Stimulated activated CD4-positive, alpha-beta T cell treated with anti-CD3 and anti-CD28 coated beads, Interleukin-15, amount 100 ng/mL, for 1 hour (primary cell): ENCODE measurements around the gene STAMBPL1.
"Not testable (repeated sequence)": the region's sequence is repeated elsewhere in the genome, so short reads cannot be mapped to it uniquely, and the experiment has no call there.

Source experiments
- DNase-seq, 2 donors: peaks; one replicate each; pipeline ENCODE4 v3.0.0-alpha.2; 2020; ENCODE audit warnings: low read depth in 1 of 2, low spot score in 1 of 2

STAMBPL1 gene

DNA sequence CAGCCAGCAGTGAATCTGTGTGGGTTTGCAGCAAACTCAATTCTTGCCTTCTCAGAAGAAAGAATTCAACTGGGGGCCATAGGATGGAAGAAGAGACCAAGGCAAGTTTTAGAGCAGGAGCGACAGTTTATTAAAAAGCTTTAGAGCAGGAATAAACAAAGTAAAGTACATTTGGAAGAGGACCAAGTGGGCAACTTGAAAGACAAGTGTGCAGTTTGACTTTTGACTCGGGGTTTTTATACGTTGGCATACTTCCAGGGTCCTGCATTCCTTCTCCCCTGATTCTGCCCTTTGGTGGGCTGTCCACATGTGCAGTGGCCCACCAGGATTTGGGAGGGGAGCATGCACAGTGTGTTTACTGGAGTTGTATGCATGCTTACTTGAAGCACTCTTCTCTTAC, 25.4 kb upstream of the STAMBPL1 start:
- DNase-seq: no peak

DNA sequence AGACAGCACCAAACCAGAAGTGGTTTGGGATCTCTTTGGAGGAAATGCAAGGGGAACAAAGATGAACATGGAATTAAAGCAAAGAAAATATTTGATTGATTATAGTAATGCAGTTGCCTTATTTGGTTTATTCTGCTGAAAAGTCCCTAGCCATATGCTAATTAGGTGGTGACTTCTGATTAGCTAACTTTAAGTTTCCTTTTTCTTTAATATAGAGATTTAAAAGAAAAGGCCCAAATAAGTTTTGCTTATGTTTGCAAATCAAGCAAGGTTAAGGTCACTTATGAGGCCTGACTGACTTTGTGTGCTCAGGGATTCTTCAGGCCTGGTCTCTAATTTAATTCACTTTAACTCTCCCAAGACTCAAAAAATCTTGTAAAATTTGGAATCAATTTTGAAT, 22.2 kb upstream of the STAMBPL1 start:
- DNase-seq: no peak

DNA sequence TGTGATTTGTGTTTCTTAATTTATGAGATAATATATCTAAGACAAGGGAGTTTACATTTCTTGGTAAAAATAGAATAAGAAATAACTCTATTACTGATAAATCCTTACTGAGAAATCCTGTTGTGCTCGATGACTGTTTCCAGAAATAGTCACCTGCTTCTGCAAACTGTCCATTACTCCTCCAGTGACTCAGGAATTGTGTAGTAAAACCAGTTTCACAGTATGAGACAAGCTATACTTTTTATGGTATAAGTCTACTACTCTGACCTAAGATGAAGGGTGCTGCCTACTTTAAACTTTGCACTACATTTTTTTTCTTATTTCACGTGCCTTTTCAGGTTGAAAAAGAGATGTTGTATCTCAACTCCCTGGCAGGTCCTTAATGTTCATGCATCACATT, 21.6 kb upstream of the STAMBPL1 start:
- DNase-seq: no peak

DNA sequence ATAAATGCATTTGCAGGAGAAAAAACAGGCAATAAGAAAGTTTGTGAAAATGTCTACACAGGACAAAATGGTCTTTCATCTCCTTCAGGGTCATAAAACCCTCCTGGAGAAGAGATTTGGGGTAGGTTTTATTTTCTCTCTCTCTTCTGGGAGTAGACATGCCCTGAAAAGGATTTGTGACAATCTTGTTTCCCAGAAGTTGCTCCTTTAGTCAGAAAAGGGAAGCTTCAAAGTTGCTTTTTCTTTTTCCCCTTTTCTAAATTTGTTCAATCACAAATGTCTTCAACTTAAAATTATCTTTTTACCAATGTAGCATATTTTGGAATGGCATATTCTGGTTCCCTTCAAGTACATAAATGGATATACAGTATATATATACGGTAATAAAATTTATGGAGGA, 19.0 kb upstream of the STAMBPL1 start:
- DNase-seq: no peak

DNA sequence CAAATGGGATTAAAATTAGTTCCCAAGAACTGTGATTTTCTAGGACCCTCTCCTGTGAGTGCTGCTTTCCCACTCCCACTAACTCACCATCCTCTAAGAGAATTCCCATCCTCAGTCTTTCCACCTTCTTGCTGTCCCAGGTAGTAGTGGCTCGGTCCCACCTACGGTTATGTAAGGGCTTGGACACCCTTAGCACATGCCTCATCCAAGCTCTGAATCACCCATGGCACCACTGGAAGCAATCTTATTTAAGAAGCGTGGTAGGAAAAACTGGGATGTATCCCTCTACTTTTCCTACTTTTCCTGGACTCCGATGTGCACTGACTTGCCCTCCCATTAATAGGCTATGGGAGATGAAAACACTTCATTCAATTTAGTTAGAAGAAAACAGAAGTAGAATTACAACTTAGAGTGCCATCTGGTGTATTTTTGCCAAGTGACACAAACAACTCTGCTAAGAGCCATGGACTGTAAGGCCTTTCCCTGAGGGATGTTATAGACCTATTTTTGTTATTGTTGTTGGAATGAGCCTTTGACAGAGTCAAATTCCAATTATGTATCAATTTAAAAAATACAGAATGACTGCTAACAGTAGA, 14.7 kb upstream of the STAMBPL1 start:
- DNase-seq: no peak

DNA sequence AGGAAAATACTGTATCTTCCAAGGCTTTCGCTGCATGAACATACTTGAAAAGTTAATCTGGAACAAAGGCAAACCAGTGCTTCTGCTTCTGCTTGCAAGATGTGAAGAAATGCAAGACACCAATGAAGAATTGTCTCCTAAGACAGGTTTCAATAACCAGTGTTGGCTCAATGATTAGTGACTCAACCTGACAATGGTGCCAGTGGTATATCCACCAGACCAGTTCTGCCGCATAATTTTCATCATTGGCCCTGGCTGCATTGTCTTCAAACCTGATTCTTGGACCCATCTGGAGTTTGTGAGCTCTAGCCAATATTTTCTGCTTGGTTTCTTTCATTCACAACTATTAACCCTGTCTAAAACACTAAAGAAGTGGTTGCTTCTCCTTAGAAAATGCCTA, 13.6 kb upstream of the STAMBPL1 start:
- DNase-seq: no peak

DNA sequence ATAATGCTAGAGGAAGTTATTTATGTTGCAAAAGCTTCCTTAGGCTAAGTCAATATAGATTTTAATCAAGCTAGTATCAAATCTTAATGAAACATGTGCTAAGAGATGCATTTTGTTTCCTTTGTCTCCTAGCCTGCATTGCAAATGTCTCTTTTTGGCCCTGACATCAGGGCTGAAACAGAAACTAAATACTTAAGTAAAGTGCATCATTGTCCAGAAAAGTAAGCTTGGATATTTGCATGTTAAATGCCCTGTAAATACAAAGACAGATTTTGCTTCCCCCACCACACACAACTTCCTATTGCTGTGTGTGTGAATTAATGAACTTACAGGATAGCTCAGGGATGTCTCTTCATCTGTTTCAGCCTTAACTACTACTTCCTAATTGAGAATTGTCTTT, 10.0 kb upstream of the STAMBPL1 start:
- DNase-seq: no peak

DNA sequence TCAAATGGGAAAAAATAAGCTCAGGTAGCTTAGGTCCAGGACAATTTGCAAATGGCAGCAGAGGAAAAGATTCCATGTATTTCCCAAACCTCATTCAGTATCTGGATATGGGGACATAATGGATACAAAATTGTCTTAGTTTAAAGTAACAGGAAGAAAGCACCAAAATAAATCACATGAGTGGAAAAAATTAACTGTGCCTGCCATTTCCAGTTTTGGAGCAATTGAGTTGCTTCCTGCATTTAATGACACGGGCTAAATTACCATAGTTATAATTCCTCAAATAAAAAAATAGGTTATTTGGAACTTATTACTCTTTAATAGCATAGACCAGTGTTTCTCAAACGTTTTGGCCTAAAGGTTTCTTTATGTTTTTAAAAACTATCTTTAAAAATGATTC, 6.3 kb upstream of the STAMBPL1 start:
- no peak for DNase-seq

DNA sequence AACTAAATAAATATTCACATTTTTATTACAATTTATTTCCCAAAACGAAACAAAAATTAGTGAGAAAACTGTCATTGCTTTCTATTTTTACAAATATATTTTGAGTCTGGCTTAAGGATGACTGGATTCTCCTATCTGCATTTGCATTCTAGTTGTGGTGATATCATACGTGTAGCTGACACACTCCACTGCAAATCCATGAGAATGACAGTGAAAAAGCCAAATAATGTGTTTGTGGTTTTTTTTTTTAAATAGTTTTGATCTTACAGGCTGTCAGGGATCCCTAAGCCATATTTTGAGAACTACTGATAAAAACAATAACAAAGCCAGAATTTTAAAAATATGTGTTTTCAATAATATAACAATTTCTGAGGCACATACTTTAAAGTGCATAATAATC, 5.8 kb upstream of the STAMBPL1 start:
- no peak for DNase-seq

DNA sequence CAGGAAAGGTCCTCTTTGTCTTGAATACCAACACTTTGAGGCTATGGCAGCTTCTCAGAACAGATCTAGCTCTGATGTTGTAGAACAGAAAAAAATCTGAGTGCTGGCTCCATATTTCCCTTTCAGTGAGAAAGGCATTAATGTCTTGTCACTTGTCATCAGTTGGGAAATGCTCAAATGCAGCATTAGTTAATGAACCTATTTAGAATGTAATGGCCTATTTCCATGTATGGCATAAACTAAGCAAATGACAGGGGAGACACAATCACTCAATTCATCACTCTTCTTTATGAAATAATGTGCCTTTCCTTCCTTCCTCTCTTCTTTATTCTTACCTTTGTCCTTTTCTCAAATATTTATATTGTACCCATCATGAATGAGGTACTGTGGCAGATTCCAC, 5.0 kb upstream of the STAMBPL1 start:
- no peak for DNase-seq

DNA sequence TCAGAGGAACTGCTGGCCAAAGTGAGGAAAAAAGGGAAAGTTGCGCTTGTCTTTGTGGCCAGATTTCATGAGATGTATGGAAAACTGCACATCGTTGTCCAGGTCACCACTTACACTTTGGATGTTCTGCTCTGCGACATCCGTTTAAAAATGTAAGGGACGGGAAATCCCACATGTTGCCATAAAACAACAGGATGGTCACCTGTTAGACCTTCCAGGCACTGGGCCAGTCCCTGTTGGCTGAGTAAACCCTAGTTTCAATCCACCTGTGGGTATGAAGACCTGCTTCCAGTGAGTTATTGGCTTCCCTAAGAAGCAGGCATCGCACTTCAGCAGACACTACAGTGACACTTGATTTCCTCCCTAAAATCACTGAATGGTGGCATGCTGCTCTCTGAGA, 2.7 kb upstream of the STAMBPL1 start:
- no peak for DNase-seq

DNA sequence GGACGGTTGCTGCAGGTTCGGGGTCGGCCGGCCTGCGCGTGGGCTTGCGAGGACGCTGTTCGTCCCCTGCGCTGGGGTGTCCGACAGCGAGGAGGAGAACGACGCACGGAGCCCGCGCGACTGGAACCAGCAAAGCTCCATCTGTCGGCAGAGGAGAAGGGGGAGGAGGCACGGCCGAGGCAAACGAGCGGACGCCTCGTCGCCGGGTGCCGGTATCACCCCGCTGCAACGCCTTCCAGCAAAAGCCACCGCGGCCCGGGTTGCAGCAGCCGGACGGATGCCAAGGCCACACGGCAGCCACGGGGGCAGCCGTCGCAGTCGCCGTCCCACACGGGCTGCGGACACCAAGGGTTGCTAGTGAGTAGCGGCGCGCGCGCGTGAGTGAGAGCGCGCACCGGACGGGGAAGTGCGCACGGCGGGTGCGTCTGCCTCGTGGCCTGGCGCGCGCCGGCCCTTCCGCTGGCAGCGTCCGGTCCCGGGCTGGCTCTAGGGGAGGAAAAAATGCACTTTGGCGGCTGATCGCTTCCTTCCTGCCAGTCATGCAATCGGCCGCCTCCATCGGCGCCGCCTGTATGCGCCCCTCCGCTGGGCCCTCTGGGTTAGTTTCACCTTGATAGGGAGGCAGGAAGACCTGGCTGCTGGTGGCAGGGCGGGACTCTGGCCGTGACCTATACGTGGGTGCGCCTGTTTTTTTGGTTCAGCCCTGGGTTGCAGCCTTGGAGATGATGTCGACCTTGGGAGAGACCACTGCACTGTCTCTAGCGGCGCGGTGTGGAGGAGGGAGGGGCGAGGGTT, 434 bp downstream of the STAMBPL1 start:
- peak; percentile 29 to 53 for DNase-seq

DNA sequence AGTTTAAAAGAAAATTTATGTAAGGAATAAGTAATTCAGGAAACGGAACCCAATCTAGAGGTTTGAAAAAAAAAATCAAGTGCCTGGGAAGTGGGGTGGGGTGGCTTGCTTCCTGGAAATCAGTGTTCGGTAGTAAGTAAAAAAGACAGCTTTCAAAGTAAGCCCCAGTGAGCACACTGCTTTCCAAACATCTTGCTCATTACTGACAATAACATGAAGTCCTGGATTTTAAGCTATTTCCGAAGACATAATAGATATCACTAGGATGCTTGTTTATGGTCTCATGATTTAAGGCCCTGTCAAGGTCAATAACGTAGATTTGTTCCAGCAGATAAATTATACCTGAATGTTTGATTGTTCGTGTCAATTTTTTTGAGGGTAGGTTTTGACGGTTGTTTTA, 1.3 kb downstream of the STAMBPL1 start:
- no peak for DNase-seq

DNA sequence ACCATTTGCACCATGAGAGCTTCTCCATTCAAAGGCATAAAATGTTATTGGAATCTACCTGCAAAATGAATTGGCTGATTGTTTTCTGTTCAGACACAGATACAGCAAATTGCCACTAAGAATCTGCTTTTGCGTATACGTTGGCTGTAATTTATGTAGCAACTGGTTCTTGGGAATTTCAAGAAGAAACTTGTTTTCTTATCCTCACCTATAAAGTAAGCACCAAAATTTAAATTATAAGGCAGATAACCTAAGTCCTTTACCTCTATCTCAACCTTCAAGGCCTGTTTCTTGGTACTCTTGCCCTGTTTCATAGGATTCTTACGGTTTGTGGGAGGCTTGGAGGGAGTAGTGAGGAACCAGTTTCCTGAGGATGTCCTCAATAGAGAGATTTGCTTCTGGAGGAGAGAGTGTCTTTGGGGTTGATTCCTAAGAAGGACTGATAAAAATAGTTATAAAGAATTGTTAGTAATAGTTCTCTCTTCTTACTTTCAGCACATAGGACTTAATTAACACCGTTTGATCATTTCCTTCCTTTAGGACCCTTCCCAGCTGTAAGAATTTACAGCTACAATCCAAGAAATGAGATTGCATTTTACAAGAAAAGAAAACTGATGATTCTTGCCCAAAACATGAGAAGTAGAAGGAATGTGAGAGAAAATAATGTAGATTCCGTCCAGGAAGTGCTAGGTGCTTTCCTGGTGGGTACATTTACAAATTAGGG, 2.0 kb downstream of the STAMBPL1 start:
- DNase-seq: no peak

DNA sequence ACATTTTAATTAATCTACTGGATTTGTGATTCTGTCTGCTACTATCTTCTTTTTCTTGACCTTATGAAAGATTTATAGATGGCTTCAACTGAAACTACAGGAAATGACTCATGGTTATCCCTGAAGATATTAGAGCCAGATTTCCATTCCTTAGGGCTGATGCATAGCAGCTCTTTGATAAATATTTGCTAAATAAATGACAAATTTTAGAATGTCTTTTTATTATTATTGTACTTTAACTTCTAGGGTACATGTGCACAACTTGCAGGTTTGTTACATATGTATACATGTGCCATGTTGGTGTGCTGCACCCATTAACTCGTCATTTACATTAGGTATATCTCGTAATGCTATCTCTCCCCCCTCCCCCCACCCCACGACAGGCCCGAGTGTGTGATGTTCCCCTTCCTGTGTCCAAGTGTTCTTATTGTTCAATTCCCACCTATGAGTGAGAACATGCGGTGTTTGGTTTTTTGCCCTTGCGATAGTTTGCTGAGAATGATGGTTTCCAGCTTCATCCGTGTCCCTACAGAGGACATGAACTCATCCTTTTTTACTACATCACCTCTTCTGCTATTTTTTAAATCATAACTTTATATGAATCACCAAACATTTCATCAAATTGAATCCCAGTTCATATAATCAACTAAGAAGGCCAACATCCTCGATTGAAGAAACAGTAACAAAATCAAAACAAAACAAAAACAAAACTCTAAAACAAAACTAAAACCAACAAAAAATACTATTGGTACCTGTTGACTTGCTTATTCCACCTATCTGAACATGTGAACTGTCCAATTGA, 2.8 kb downstream of the STAMBPL1 start:
- DNase-seq: not testable (repeated sequence)

DNA sequence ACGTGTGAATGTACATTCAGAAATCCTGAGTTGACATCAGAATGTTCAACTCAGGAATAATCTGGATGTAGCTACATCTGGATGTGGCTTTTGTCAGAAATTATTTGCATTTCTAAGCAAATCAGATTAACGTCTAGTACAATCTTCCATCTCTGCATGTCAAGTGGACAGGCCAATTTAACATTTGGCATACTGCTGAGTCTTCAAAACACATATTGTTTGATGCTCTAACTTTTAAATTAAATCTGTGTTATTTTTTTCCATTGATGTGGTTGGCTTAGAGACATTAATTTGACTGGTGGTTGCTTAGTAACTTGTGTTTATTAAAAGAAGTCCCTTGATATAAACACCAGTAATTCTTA, 3.4 kb downstream of the STAMBPL1 start:
- DNase-seq: no peak

DNA sequence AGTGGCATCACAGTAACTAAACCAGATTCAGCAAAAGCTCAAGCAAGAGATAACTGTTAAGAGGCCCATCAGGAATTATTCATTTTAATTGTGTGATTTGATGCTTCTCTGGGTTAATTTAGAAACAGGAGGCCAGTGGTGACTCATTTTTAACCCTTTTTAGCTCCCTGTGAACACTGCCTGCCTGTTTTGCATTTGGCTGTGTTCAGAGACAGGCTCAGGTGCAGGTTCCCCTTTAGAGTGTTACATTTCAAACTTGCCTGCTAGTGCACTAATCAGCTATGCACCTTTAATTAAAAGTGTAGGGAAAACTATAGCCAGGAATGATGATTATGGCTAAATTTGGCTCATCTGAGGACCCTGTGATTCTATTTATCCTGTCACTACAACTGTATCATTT, 6.5 kb downstream of the STAMBPL1 start:
- DNase-seq: no peak

DNA sequence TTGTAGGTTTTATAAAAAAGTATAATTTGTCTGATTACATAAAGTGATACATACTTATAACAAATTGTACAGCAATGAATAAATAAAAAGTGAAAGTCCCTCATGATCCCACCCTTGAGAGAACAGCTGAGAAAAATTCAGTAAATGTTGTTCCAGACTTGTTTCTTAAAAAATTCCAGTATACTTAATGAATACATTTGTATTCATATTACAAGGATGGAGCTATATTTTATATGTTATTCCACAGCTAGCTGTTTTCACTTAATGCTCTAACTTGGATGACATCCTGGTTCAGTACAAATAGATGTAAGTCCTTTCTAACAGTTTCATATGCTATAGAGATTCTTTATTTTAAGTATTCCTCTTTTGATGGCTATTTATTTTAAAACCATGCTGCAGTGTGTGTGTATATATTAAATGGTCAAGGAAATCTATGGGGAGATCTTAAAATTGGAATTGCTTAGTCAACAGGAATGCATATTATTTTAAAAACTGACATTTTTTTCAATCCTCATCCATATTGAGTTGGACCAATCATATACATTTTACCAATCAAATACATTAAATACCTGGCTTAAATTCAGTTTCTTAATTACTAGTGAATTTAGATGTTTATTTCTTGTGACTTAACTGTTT, 8.9 kb downstream of the STAMBPL1 start:
- no peak for DNase-seq

DNA sequence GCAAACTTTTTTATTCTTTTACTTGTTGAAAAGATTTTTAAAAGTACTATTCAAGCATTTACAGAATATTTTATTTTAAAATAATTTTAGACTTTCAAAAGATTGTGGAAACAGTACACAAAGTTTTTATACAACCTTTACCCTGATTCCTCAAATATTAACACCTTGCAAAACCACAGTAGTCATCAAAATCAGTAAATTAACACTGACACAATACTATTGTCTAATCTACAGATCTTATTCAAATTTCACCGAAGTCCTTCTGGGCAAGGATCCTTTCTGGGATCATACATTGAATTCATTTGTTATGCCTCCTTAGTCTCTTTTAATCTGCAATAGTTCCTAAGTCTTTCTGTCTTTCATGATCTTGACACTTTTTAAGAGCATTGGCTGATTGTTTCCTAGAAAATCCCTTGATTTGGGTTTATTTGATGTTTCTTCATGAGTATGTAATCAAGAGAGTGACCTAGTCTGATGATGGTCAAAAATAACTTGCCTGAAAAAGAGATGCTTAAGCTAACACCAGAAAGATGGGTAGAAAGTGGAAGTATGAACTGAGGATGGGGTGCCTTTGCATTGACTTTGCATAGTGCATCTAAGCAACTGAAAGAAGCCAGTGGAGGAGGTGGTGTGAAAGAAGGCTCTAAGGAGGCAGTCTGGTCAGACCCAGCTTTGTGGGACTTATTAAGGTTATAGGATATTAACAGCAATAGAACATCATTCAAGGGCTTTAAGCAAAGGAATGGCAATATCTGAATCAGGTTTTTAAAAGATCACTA, 9.7 kb downstream of the STAMBPL1 start:
- no peak for DNase-seq

DNA sequence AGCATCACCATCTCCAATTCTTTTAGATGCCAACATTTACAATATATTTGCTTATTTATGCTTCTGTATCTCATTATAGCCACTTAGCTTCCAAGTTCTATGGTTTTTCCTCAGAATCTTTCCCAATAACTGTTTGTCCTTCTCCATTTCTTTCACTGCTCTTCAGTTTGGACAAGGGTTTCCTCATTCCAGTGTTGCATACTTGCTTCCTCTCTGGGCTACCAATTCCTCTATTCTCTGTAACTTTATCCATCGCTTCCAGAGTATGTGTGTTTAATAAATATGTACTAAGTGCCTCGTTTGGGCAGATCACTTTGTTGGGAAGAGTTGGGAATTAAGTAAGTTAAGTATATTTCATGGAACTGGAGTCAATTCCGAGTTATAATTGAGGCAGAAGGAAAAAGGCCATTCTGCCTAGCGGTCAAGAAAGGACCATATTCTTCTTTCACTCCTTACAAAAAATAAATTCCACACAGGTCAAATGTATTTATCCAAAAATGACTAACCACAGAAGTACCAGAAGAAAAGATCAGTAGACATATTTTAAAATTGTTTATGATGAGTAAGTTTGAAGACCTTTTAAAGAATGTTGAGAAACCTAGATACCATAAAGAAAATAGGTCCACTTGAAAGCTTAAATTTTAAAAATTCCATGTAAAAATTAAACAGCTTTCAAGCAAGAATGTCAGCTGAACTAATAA, 10.8 kb downstream of the STAMBPL1 start:
- DNase-seq: no peak
